KMS-11 (cell line): ENCODE measurements around the gene PSMD4.

Experiments used
- H2AFZ ChIP-seq: fragments of 200-600 bp; sonication (generic); 2 replicates; pipeline ENCODE4 v1.6.1; 2016; ENCODE audit warnings: antibody characterized with exemption, mixed run types, low read depth
- H3K27ac ChIP-seq: fragments of 200-600 bp; sonication (generic); 2 replicates; pipeline ENCODE4 v1.6.1; 2016; ENCODE audit warnings: mild to moderate bottlenecking, mixed run types
- H3K27me3 ChIP-seq: fragments of 200-600 bp; sonication (generic); 2 replicates; pipeline ENCODE4 v1.6.1; 2017; ENCODE audit warnings: mild to moderate bottlenecking, low read depth, mixed run types, moderate library complexity; ENCODE audit not compliant: insufficient read depth
- H3K36me3 ChIP-seq: fragments of 200-600 bp; sonication (generic); 2 replicates; pipeline ENCODE4 v1.6.1; 2017; ENCODE audit warnings: mild to moderate bottlenecking, mixed run types; ENCODE audit not compliant: insufficient read depth
- H3K4me1 ChIP-seq: fragments of 200-600 bp; sonication (generic); 2 replicates; pipeline ENCODE4 v1.6.1; 2016; ENCODE audit warnings: mild to moderate bottlenecking, low read depth, mixed run types; ENCODE audit not compliant: poor library complexity, severe bottlenecking
- H3K4me2 ChIP-seq: fragments of 200-600 bp; sonication (generic); 2 replicates; pipeline ENCODE4 v1.7.0; 2016; ENCODE audit warnings: mild to moderate bottlenecking, mixed run types
- H3K4me3 ChIP-seq: fragments of 200-600 bp; sonication (generic); IDR thresholded peaks from 2 replicates; pipeline ENCODE4 v1.6.1; 2017; ENCODE audit warnings: low read depth, low read length, mixed read lengths; ENCODE audit not compliant: insufficient read depth
- H3K79me2 ChIP-seq: fragments of 200-600 bp; sonication (generic); 2 replicates; pipeline ENCODE4 v1.6.1; 2016; ENCODE audit warnings: low read depth, mixed run types; ENCODE audit not compliant: insufficient read depth
- H3K9ac ChIP-seq: fragments of 200-600 bp; sonication (generic); 2 replicates; pipeline ENCODE4 v1.6.1; 2016; ENCODE audit warnings: mild to moderate bottlenecking, mixed run types
- H4K20me1 ChIP-seq: fragments of 200-600 bp; sonication (generic); 2 replicates; pipeline ENCODE4 v1.6.1; 2016; ENCODE audit warnings: mild to moderate bottlenecking, mixed run types; ENCODE audit not compliant: insufficient read depth
- TF ChIP-seq, protein P1 (sequence below): fragments of 200-600 bp; sonication (generic); conservative IDR thresholded peaks from 2 replicates; pipeline ENCODE4 v1.6.1; 2017; ENCODE audit warnings: low read depth, mild to moderate bottlenecking, antibody characterized with exemption, low read length, moderate library complexity, mixed read lengths

Gene PSMD4

DNA sequence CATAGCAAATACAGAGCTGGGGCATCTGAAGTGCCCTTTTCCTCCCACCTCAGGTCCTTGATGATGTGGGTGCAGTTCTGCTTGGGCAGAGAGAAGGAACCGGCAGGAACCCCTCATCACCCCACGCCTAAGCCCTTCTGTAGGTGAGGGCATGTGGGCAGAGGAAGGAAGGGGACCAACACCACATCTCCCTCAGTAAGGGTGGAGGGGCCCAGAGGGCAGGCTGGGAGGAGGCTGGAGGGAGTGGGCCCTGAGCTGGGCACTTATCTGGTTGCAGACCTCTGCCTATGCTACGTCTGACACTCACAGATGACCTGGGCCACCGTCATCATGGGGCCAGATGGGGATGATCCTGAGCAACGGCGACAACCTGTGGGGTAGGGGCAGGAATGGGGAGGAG is 38.6 kb downstream of the PSMD4 start:
- Histone ChIP-seq H3K36me3 (peaks cover 7% of the 10 kb centered on the region; the same call in 1 of the 2 replicates), H3K4me2 (no peak overlapping the region)
- TF ChIP-seq, protein P1, sequence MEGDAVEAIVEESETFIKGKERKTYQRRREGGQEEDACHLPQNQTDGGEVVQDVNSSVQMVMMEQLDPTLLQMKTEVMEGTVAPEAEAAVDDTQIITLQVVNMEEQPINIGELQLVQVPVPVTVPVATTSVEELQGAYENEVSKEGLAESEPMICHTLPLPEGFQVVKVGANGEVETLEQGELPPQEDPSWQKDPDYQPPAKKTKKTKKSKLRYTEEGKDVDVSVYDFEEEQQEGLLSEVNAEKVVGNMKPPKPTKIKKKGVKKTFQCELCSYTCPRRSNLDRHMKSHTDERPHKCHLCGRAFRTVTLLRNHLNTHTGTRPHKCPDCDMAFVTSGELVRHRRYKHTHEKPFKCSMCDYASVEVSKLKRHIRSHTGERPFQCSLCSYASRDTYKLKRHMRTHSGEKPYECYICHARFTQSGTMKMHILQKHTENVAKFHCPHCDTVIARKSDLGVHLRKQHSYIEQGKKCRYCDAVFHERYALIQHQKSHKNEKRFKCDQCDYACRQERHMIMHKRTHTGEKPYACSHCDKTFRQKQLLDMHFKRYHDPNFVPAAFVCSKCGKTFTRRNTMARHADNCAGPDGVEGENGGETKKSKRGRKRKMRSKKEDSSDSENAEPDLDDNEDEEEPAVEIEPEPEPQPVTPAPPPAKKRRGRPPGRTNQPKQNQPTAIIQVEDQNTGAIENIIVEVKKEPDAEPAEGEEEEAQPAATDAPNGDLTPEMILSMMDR = no peak

DNA sequence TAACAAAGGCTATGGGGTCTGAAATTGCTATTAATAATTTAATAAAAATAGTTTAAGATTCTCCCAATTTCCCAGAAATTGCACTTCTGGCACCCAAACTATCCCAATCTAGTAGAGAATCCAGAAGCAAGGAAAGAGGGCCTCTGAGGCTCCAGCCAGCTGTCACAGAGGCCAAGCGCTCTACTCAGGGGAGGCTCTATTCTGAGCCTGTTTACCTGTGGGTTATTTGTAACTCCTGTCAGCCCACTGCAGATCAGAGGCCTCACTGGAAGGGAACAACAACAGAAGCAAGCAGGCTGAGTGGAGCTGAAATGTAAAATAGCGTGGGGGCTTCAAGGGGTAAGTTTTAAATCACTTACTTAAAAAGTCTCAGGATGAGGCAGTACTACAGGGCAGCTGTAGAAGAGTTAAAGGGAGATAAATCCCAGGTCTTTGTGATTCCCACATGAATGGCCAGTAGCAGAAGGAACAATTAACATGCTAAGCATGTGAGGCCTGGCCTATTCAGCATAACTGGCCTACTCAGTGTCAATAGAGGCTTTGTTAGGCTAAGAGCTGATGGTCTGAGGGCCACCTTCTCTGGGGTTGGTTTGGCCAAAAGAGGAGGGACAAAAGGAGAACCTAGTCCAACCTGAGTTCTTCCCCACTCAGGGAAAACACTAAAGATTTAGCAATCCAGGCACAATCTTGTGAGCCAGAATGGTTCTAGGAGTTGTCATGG is 40.4 kb downstream of the PSMD4 start:
- Histone ChIP-seq H3K27me3 (no peaks in the 10 kb centered on the region), H2AFZ (no peak overlapping the region), H3K4me2 (no peak overlapping the region), H3K9ac (no peak overlapping the region), H3K4me1 (no peaks in the 10 kb centered on the region), H3K4me3 (no peak overlapping the region), H3K36me3 (peaks cover 17% of the 10 kb centered on the region; the same call in 1 of the 2 replicates), H3K27ac (peak overlapping the region; percentile 2; the same call in 1 of the 2 replicates), H3K79me2 (no peaks in the 10 kb centered on the region), H4K20me1 (no peaks in the 10 kb centered on the region)
- TF ChIP-seq, protein P1 = no peak

More for the DNA sequence above, 38.6 kb downstream of the PSMD4 start:
- Histone ChIP-seq H3K4me3 (peak overlapping the region; percentile 30), H3K79me2 (no peaks in the 10 kb centered on the region; the same call in 1 of the 2 replicates), H3K27me3 (no peaks in the 10 kb centered on the region), H3K27ac (no peak overlapping the region), H2AFZ (no peak overlapping the region), H3K9ac (no peak overlapping the region), H4K20me1 (no peaks in the 10 kb centered on the region), H3K4me1 (no peaks in the 10 kb centered on the region)

GRCh38 chr1:151309811-151310323 is 55.3 kb downstream of the PSMD4 start:
- H3K79me2 ChIP-seq = no peaks in the 10 kb centered on the region
- no peak overlapping the region for H3K9ac ChIP-seq
- H3K4me1 ChIP-seq = peaks cover 7% of the 10 kb centered on the region
- no peaks in the 10 kb centered on the region for H3K27me3 ChIP-seq
- H4K20me1 ChIP-seq = no peaks in the 10 kb centered on the region
- no peak overlapping the region for H3K4me3 ChIP-seq
- no peak overlapping the region for H3K4me2 ChIP-seq
- TF ChIP-seq, protein P1 = no peak
- peaks cover 26% of the 10 kb centered on the region; the same call in 1 of the 2 replicates for H3K36me3 ChIP-seq
- H3K27ac ChIP-seq = no peak overlapping the region
- no peak overlapping the region for H2AFZ ChIP-seq

DNA sequence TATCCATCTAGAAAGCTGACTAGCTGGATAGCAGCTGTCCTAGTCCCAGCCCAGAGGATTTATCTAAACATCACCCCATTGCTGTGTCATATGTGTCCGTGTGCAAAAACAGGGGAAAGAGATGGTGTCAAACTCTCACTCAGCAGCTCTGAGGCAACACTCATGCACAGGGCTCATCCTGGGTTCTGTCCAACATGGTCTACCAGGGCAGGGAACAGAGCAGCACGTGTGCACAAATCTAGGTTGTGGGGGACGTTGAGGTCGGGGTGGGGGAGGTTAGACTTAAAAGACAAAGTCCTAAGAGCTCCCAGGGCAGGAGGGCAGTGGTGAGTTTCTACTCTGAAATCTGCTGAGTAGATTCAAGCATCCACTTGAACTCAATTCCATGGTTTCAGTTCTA is 56.5 kb downstream of the PSMD4 start:
- peaks cover 20% of the 10 kb centered on the region; the same call in 1 of the 2 replicates for H3K36me3 ChIP-seq
- H4K20me1 ChIP-seq = no peaks in the 10 kb centered on the region
- no peak overlapping the region for H3K4me2 ChIP-seq
- peaks cover 7% of the 10 kb centered on the region for H3K4me1 ChIP-seq
- H3K79me2 ChIP-seq = no peaks in the 10 kb centered on the region
- H3K27me3 ChIP-seq = no peaks in the 10 kb centered on the region
- H2AFZ ChIP-seq = no peak overlapping the region
- H3K9ac ChIP-seq = no peak overlapping the region
- H3K4me3 ChIP-seq = no peak overlapping the region
- TF ChIP-seq, protein P1 = no peak
- no peak overlapping the region for H3K27ac ChIP-seq
